H9 (cell line): Measurements from ENCODE around the gene DNAL1. TPM values are rescaled to one million over a fixed set of nuclear protein-coding genes. Genes with fewer than 3 reads are reported as not detected.

Experiments
- DNase-seq: peaks from one replicate; pipeline ENCODE4 v3.0.0-alpha.2; 2017
- H2AFZ ChIP-seq: one replicate; pipeline ENCODE4 v1.6.1; 2013; ENCODE audit warnings: mild to moderate bottlenecking, low read length, control low read depth, moderate library complexity
- H2AK5ac ChIP-seq: 2 replicates; pipeline ENCODE4 v1.6.1; 2013; ENCODE audit warnings: low read length, control low read depth, mixed read lengths; ENCODE audit not compliant: insufficient read length
- H2BK120ac ChIP-seq: one replicate; pipeline ENCODE4 v1.6.1; 2013; ENCODE audit warnings: low read depth, mild to moderate bottlenecking, low read length, control low read depth, inconsistent platforms; ENCODE audit not compliant: poor library complexity, severe bottlenecking
- H2BK12ac ChIP-seq: 2 replicates; pipeline ENCODE4 v1.6.1; 2013; ENCODE audit warnings: low read length, control low read depth, mixed read lengths, low read depth; ENCODE audit not compliant: insufficient read length
- H2BK15ac ChIP-seq: 2 replicates; pipeline ENCODE4 v1.6.1; 2013; ENCODE audit warnings: low read depth, low read length, control low read depth
- H2BK20ac ChIP-seq: one replicate; pipeline ENCODE4 v1.6.1; 2013; ENCODE audit warnings: low read depth, mild to moderate bottlenecking, low read length, control low read depth, inconsistent platforms; ENCODE audit not compliant: poor library complexity, severe bottlenecking
- H2BK5ac ChIP-seq: 2 replicates; pipeline ENCODE4 v1.6.1; 2013; ENCODE audit warnings: low read length, control low read depth, mixed read lengths; ENCODE audit not compliant: insufficient read length
- H3K14ac ChIP-seq: 2 replicates; pipeline ENCODE4 v1.6.1; 2013; ENCODE audit warnings: low read length, control low read depth; ENCODE audit not compliant: insufficient read depth
- H3K18ac ChIP-seq: 2 replicates; pipeline ENCODE4 v1.6.1; 2013; ENCODE audit warnings: low read depth, mild to moderate bottlenecking, mixed read lengths, low read length, control low read depth; ENCODE audit not compliant: insufficient read length
- H3K23ac ChIP-seq: 2 replicates; pipeline ENCODE4 v1.6.1; 2013; ENCODE audit warnings: low read length, control low read depth, mixed read lengths, low read depth; ENCODE audit not compliant: insufficient read length
- H3K23me2 ChIP-seq: 2 replicates; pipeline ENCODE4 v1.6.1; 2013; ENCODE audit warnings: low read depth, mild to moderate bottlenecking, mixed read lengths, low read length, control low read depth; ENCODE audit not compliant: insufficient read length, poor library complexity, severe bottlenecking
- H3K27ac ChIP-seq: 2 replicates; pipeline ENCODE4 v1.5.1; 2013; ENCODE audit warnings: low read length, control low read depth, mixed read lengths, low read depth; ENCODE audit not compliant: insufficient read length
- H3K27me3 ChIP-seq: 2 replicates; pipeline ENCODE4 v1.6.1; 2013; ENCODE audit warnings: low read length, control low read depth, inconsistent platforms; ENCODE audit not compliant: insufficient read depth
- H3K4ac ChIP-seq: 2 replicates; pipeline ENCODE4 v1.6.1; 2013; ENCODE audit warnings: low read depth, mild to moderate bottlenecking, control low read depth, inconsistent platforms, low read length, moderate library complexity
- H3K4me1 ChIP-seq: 2 replicates; pipeline ENCODE4 v1.6.1; 2013; ENCODE audit warnings: low read length, control low read depth, inconsistent platforms; ENCODE audit not compliant: insufficient read depth
- H3K4me2 ChIP-seq: 2 replicates; pipeline ENCODE4 v1.6.1; 2013; ENCODE audit warnings: low read length, control low read depth, mixed read lengths; ENCODE audit not compliant: insufficient read length, insufficient read depth
- H3K56ac ChIP-seq: 2 replicates; pipeline ENCODE4 v1.6.1; 2013; ENCODE audit warnings: low read depth, mild to moderate bottlenecking, mixed read lengths, low read length, control low read depth; ENCODE audit not compliant: insufficient read length
- H3K79me1 ChIP-seq: 2 replicates; pipeline ENCODE4 v1.6.1; 2013; ENCODE audit warnings: low read depth, mild to moderate bottlenecking, moderate library complexity, low read length, control low read depth, inconsistent platforms; ENCODE audit not compliant: insufficient read depth, poor library complexity, severe bottlenecking
- H3K79me2 ChIP-seq: 2 replicates; pipeline ENCODE4 v1.6.1; 2013; ENCODE audit warnings: low read length, control low read depth, inconsistent platforms; ENCODE audit not compliant: insufficient read depth
- H3K9ac ChIP-seq: 2 replicates; pipeline ENCODE4 v1.6.1; 2013; ENCODE audit warnings: low read length, control low read depth, mixed read lengths; ENCODE audit not compliant: insufficient read length; ENCODE audit errors: extremely low read depth
- H3K9me3 ChIP-seq: one replicate; pipeline ENCODE4 v1.6.1; 2013; ENCODE audit warnings: low read depth, low read length, inconsistent platforms; ENCODE audit not compliant: control insufficient read depth
- H3T11ph ChIP-seq: one replicate; pipeline ENCODE4 v1.6.1; 2013; ENCODE audit warnings: mild to moderate bottlenecking, low read length, control low read depth, inconsistent platforms
- H4K20me1 ChIP-seq: one replicate; pipeline ENCODE4 v1.6.1; 2013; ENCODE audit not compliant: control insufficient read depth, insufficient read length, insufficient read depth
- H4K5ac ChIP-seq: 2 replicates; pipeline ENCODE4 v1.6.1; 2013; ENCODE audit warnings: low read depth, mild to moderate bottlenecking, mixed read lengths, low read length, control low read depth; ENCODE audit not compliant: insufficient read length
- H4K8ac ChIP-seq: replicated peaks from 2 replicates; pipeline ENCODE4 v1.6.1; 2013; ENCODE audit warnings: low read length, control low read depth, mixed read lengths, low read depth; ENCODE audit not compliant: insufficient read length
- H4K91ac ChIP-seq: 2 replicates; pipeline ENCODE4 v1.6.1; 2013; ENCODE audit warnings: low read depth, mild to moderate bottlenecking, moderate library complexity, mixed read lengths, low read length, control low read depth; ENCODE audit not compliant: insufficient read length
- H3K27ac Mint-ChIP-seq, 3 experiments: 2 replicates in 2 of 3; 3 replicates in 1 of 3; pipeline ENCODE4 v1.8.0; 2020 to 2021; ENCODE audit warnings: mixed read lengths in 3 of 3, mild to moderate bottlenecking in 1 of 3, moderate library complexity in 1 of 3
- H3K27me3 Mint-ChIP-seq: 2 replicates; pipeline ENCODE4 v1.8.0; 2021; ENCODE audit warnings: low read depth, mild to moderate bottlenecking, moderate library complexity, mixed read lengths
- H3K36me3 Mint-ChIP-seq, 3 experiments: 2 replicates in 2 of 3; 3 replicates in 1 of 3; pipeline ENCODE4 v1.8.0; 2020 to 2021; ENCODE audit warnings: low read depth in 3 of 3, mixed read lengths in 3 of 3; ENCODE audit not compliant: insufficient read depth in 1 of 3
- H3K4me1 Mint-ChIP-seq, 2 experiments: 2 replicates each; pipeline ENCODE4 v1.8.0; 2020; ENCODE audit warnings: mixed read lengths in 2 of 2
- H3K4me3 Mint-ChIP-seq, 2 experiments: 2 replicates in 1 of 2; 3 replicates in 1 of 2; pipeline ENCODE4 v1.8.0; 2020 to 2021; ENCODE audit warnings: mild to moderate bottlenecking in 2 of 2, mixed read lengths in 2 of 2, moderate library complexity in 1 of 2
- H3K9me3 Mint-ChIP-seq, 2 experiments: 2 replicates in 1 of 2; 3 replicates in 1 of 2; pipeline ENCODE4 v1.8.0; 2020; ENCODE audit warnings: mild to moderate bottlenecking in 2 of 2, mixed read lengths in 2 of 2, moderate library complexity in 1 of 2
- WGBS: extraction: QIAGEN DNeasy Blood & Tissue Kit; methylation state at CpG from one replicate; pipeline ENCODE4 v1.1.7; 2013; ENCODE audit warnings: missing lambda C conversion rate, low lambda C conversion rate, mixed read lengths; ENCODE audit not compliant: insufficient read length; ENCODE audit errors: extremely low coverage; 5-methylcytosine and 5-hydroxymethylcytosine counted together
- total RNA-seq: library from RNA; stranded (reverse); gene quantifications from 2 replicates; pipeline ENCODE4 v1.2.1, GENCODE V29; 2021
- TF ChIP-seq, protein P1 (sequence below): fragments of 200-600 bp; sonication (generic); conservative IDR thresholded peaks from 3 replicates; pipeline ENCODE4 v1.8.0; 2021; ENCODE audit warnings: antibody characterized with exemption, mild to moderate bottlenecking

DNAL1 gene
- total RNA-seq, 1 experiment from 2014 or later = 17.7 TPM

DNA sequence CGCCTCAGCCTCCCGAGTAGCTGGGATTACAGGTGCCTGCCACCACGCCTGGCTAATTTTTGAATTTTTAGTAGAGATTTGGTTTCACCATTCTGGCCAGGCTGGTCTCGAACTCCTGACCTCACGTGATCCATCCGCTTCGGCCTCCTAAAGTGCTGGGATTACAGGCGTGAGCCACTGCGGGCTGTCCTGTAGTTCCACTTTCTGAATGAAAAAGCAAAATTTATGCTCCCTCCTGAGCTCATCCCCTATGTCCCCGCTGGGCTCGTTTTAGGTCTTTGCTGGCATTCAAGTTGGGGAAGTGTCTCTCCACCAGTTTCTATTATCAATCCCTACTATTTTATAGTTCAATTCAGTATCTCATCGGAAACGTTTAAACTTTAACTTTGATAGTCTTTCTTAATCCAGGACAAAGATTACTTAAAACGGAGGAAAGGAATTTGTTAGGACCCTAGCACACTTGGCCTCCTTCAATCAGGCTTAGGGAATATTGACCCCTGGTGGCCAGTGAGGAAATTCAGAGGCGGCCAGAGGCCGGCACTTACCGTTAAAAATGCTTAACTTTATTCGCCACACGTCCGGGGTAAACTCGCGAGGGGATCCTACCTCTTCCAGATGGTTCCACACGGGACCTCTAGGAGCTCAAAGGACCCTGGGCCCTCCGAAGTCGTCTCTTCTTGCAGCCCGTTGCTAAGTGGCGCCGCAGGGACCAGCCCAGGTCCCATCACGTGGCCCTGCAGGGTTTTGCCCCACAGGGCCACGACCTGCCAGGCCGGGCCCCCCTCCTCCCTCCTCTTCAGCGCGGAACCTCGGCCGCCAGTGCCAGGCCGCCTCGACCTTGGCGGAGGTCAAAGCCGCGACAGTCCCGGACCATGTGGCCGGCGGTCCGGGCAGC is 11.4 kb upstream of the DNAL1 start:
- H3K56ac ChIP-seq = no peak overlapping the region
- H2BK12ac ChIP-seq = no peak overlapping the region
- H2BK15ac ChIP-seq = no peak overlapping the region
- no peaks in the 10 kb centered on the region for H3K9me3 ChIP-seq
- Mint-ChIP-seq H3K27me3 (no peaks in the 10 kb centered on the region), H3K4me1 (peaks cover 4 to 10% of the 10 kb centered on the region in 2 experiments), H3K9me3 (no peaks in the 10 kb centered on the region), H3K36me3 (no peaks in the 10 kb centered on the region), H3K27ac (no peak overlapping the region), H3K4me3 (peak overlapping the region; percentile 63 to 74)
- H2BK20ac ChIP-seq = no peak overlapping the region
- no peak overlapping the region for H3K27ac ChIP-seq
- no peak overlapping the region for H4K8ac ChIP-seq
- peaks cover 14% of the 10 kb centered on the region for H3K23me2 ChIP-seq
- no peaks in the 10 kb centered on the region for H3K27me3 ChIP-seq
- TF ChIP-seq, protein P1, sequence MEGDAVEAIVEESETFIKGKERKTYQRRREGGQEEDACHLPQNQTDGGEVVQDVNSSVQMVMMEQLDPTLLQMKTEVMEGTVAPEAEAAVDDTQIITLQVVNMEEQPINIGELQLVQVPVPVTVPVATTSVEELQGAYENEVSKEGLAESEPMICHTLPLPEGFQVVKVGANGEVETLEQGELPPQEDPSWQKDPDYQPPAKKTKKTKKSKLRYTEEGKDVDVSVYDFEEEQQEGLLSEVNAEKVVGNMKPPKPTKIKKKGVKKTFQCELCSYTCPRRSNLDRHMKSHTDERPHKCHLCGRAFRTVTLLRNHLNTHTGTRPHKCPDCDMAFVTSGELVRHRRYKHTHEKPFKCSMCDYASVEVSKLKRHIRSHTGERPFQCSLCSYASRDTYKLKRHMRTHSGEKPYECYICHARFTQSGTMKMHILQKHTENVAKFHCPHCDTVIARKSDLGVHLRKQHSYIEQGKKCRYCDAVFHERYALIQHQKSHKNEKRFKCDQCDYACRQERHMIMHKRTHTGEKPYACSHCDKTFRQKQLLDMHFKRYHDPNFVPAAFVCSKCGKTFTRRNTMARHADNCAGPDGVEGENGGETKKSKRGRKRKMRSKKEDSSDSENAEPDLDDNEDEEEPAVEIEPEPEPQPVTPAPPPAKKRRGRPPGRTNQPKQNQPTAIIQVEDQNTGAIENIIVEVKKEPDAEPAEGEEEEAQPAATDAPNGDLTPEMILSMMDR = peak; percentile 91
- H3K79me1 ChIP-seq = no peaks in the 10 kb centered on the region
- H3K23ac ChIP-seq = no peak overlapping the region
- H3K4me2 ChIP-seq = peak overlapping the region; percentile 42
- H3K14ac ChIP-seq = peak overlapping the region; percentile 79
- H2AFZ ChIP-seq = no peak overlapping the region
- H3K79me2 ChIP-seq = no peaks in the 10 kb centered on the region
- H4K20me1 ChIP-seq = no peaks in the 10 kb centered on the region
- peak overlapping the region; percentile 75 for H3T11ph ChIP-seq
- H2AK5ac ChIP-seq = no peak overlapping the region
- H3K18ac ChIP-seq = peak overlapping the region; percentile 68
- H3K4ac ChIP-seq = no peak overlapping the region
- no peak overlapping the region for H4K5ac ChIP-seq
- no peak overlapping the region for H2BK120ac ChIP-seq
- no peak overlapping the region for H2BK5ac ChIP-seq
- H3K9ac ChIP-seq = peak overlapping the region; percentile 20
- no CpG with 5 or more reads among the region's 44 CpGs for WGBS
- H4K91ac ChIP-seq = peak overlapping the region; percentile 71
- H3K4me1 ChIP-seq = peaks cover 3% of the 10 kb centered on the region; the same call in 1 of the 2 replicates
- peak; percentile 63 for DNase-seq
